HepG2 (cell line): ENCODE results near the gene GART. TPM values are rescaled to one million over a fixed set of nuclear protein-coding genes. Genes with fewer than 3 reads are reported as not detected.

ENCODE experiments used
- CBX2 ChIP-seq, 2 experiments: fragments of 200-600 bp in 1 of 2; sonication (generic); formaldehyde crosslinking in 1 of 2; IDR thresholded peaks; 2 replicates each; pipeline versions ENCODE4 v1.7.0 to v1.8.1; 2018 to 2022; ENCODE audit warnings: low read depth in 2 of 2, low read length in 1 of 2, mild to moderate bottlenecking in 1 of 2, missing genetic modification reagents in 1 of 2
- CREB1 ChIP-seq, 2 experiments: fragments of 450-650 bp in 1 of 2; IDR thresholded peaks; 2 replicates each; pipeline ENCODE4 v1.6.1; 2016 to 2017; ENCODE audit warnings: control low read depth in 1 of 2, mild to moderate bottlenecking in 1 of 2, missing compliant biosample characterization in 1 of 2, missing genetic modification characterization in 1 of 2
- DR1 ChIP-seq: sonication (generic); formaldehyde crosslinking; IDR thresholded peaks from 2 replicates; pipeline ENCODE4 v1.8.0; 2021; ENCODE audit warnings: mild to moderate bottlenecking, missing genetic modification reagents, inconsistent platforms
- HNRNPK ChIP-seq: fragments of 200-400 bp; formaldehyde crosslinking; IDR thresholded peaks from 2 replicates; pipeline ENCODE4 v1.6.1; 2018; ENCODE audit warnings: low read length, low read depth, moderate library complexity, mild to moderate bottlenecking; ENCODE audit not compliant: poor library complexity, severe bottlenecking
- MXD4 ChIP-seq: IDR thresholded peaks from 2 replicates; pipeline ENCODE4 v1.6.1; 2016; ENCODE audit warnings: mild to moderate bottlenecking, missing biosample characterization, missing genetic modification reagents
- NCOA1 ChIP-seq: sonication (generic); formaldehyde crosslinking; IDR thresholded peaks from 2 replicates; pipeline ENCODE4 v1.9.0; 2021; ENCODE audit warnings: missing genetic modification reagents
- NCOR1 ChIP-seq: fragments of 200-600 bp; sonication (generic); IDR thresholded peaks from 2 replicates; pipeline ENCODE4 v1.7.0; 2017; ENCODE audit warnings: antibody characterized with exemption, low read length, borderline replicate concordance
- NFATC3 ChIP-seq: sonication (generic); formaldehyde crosslinking; IDR thresholded peaks from 2 replicates; pipeline ENCODE4 v1.5.1; 2020; ENCODE audit warnings: mild to moderate bottlenecking, missing genetic modification reagents
- NFE2L2 ChIP-seq: fragments of 150-350 bp; IDR thresholded peaks from 2 replicates; pipeline ENCODE4 v1.6.1; 2014; ENCODE audit warnings: low read length
- NKX3-1 ChIP-seq: sonication (generic); formaldehyde crosslinking; IDR thresholded peaks from 2 replicates; pipeline ENCODE4 v1.5.0; 2020; ENCODE audit warnings: missing genetic modification reagents
- SP5 ChIP-seq: IDR thresholded peaks from 2 replicates; pipeline ENCODE4 v1.6.1; 2016; ENCODE audit warnings: low read depth, borderline replicate concordance
- TARDBP ChIP-seq: sonication (generic); formaldehyde crosslinking; IDR thresholded peaks from 2 replicates; pipeline ENCODE4 v1.8.0; 2022; ENCODE audit warnings: mild to moderate bottlenecking, missing genetic modification reagents
- TBX2 ChIP-seq: sonication (generic); formaldehyde crosslinking; IDR thresholded peaks from 2 replicates; pipeline ENCODE4 v1.5.0; 2020; ENCODE audit warnings: missing genetic modification reagents, mild to moderate bottlenecking, borderline replicate concordance
- TFDP1 ChIP-seq: IDR thresholded peaks from 2 replicates; pipeline ENCODE4 v1.6.1; 2016; ENCODE audit warnings: missing compliant biosample characterization, missing genetic modification reagents, borderline replicate concordance
- THAP11 ChIP-seq: IDR thresholded peaks from 2 replicates; pipeline ENCODE4 v1.6.1; 2016; ENCODE audit warnings: missing biosample characterization, missing genetic modification reagents
- TOE1 ChIP-seq: sonication (generic); formaldehyde crosslinking; IDR thresholded peaks from 2 replicates; pipeline ENCODE4 v1.4.0; 2020; ENCODE audit warnings: mild to moderate bottlenecking, missing genetic modification reagents
- ZBTB49 ChIP-seq: sonication (generic); formaldehyde crosslinking; IDR thresholded peaks from 2 replicates; pipeline ENCODE4 v1.4.0; 2020; ENCODE audit warnings: missing genetic modification reagents, borderline replicate concordance
- ZFP62 ChIP-seq: sonication (generic); formaldehyde crosslinking; IDR thresholded peaks from 2 replicates; pipeline ENCODE4 v1.4.0; 2020; ENCODE audit warnings: missing genetic modification reagents
- ZNF121 ChIP-seq: sonication (generic); formaldehyde crosslinking; IDR thresholded peaks from 2 replicates; pipeline ENCODE4 v1.5.0; 2020; ENCODE audit warnings: mild to moderate bottlenecking, missing genetic modification reagents
- ZNF362 ChIP-seq: sonication (generic); formaldehyde crosslinking; IDR thresholded peaks from 2 replicates; pipeline ENCODE4 v1.4.0; 2020; ENCODE audit warnings: missing genetic modification reagents, mild to moderate bottlenecking, borderline replicate concordance
- ZNF720 ChIP-seq: sonication (generic); formaldehyde crosslinking; IDR thresholded peaks from 2 replicates; pipeline ENCODE4 v1.4.0; 2020; ENCODE audit warnings: missing genetic modification reagents
- ZNF784 ChIP-seq: sonication (generic); formaldehyde crosslinking; IDR thresholded peaks from 2 replicates; pipeline ENCODE4 v1.5.1; 2020; ENCODE audit warnings: missing genetic modification reagents, mild to moderate bottlenecking, borderline replicate concordance
- polyA plus RNA-seq, 8 experiments: library from polyadenylated mRNA; depleted of rRNA in 3 of 8; stranded (reverse) in 7 of 8; unstranded in 1 of 8; fragments of >200 nt; fragmentation: Illumina TruSeq in 4 of 8; extraction: Trizol in 4 of 8; gene quantifications; 2 replicates each; pipeline versions ENCODE4 v1.2.1 to v1.2.3, GENCODE V29; 2011 to 2016; ENCODE audit warnings: low read depth in 4 of 8, missing spikeins in 1 of 8, mixed read lengths in 1 of 8; ENCODE audit not compliant: insufficient read depth in 1 of 8
- total RNA-seq, 5 experiments: library from RNA; depleted of rRNA; stranded (reverse); fragments of >200 nt; fragmentation: Illumina TruSeq; extraction: Trizol; gene quantifications; 2 replicates each; pipeline ENCODE4 v1.2.3, GENCODE V29; 2016; ENCODE audit warnings: low read depth in 1 of 5

Gene GART
- total and polyA plus RNA-seq, 2 of the 13 experiments (the other 11 are each of a cell fraction or from before 2014, with no cell fraction given), result 17.9 to 109 TPM

- TF ChIP-seq MXD4 (CRISPR knock-in tag) (peak; percentile 69), TBX2 (CRISPR knock-in tag) (peak; percentile 52), THAP11 (CRISPR knock-in tag) (peak; percentile 84), NFE2L2 (no peak), NKX3-1 (CRISPR knock-in tag) (no peak), TARDBP (CRISPR knock-in tag) (0 out of 2 replicates have a peak, but pooled peaks have one; percentile 9), NCOR1 (no peak), TOE1 (CRISPR knock-in tag) (no peak), ZNF720 (CRISPR knock-in tag) (no peak), NCOA1 (CRISPR knock-in tag) (no peak), DR1 (CRISPR knock-in tag) (no peak; the same call in 1 of the 2 replicates), CBX2 (IDR thresholded peaks at IDR 0.05; ENCODE audit: low read depth, low read length) (no peak), CBX2 (CRISPR knock-in tag; IDR thresholded peaks at IDR 0.05; ENCODE audit: low read depth) (no peak), HNRNPK (peak; percentile 6), ZBTB49 (CRISPR knock-in tag) (no peak), ZNF784 (CRISPR knock-in tag) (no peak), TFDP1 (CRISPR knock-in tag) (no peak), NFATC3 (CRISPR knock-in tag) (no peak), SP5 (no peak), ZNF121 (CRISPR knock-in tag) (no peak), ZNF362 (peak; percentile 22; the same call in 1 of the 2 replicates), CREB1 (IDR thresholded peaks at IDR 0.05) (no peak), CREB1 (CRISPR knock-in tag; IDR thresholded peaks at IDR 0.05) (no peak), ZFP62 (no peak)
Measured at GRCh38 chr21:33479679-33480480, 62.0 kb downstream of the GART start, which contains the start of gene TMEM50B (continued).
